SK-N-SH (cell line): Measurements from ENCODE around the gene RRBP1. TPM values are rescaled to one million over a fixed set of nuclear protein-coding genes. Genes with fewer than 3 reads are reported as not detected.

Experiments
- CTCF ChIA-PET: fragments of 300-600, 350-600 bp; formaldehyde crosslinking; extraction: SDS; loops from one replicate; lab custom pipeline; 2021; lab: Yijun Ruan, JAX
- POLR2A ChIA-PET: fragments of 350-600 bp; sonication (Branson Sonifier 250); formaldehyde crosslinking; extraction: SDS; loops from one replicate; lab custom pipeline; 2020; ENCODE audit warnings: antibody characterized with exemption, inconsistent platforms; lab: Yijun Ruan, JAX
- DNase-seq: peaks from one replicate; pipeline ENCODE4 v3.0.0; 2012
- H2AFZ ChIP-seq: fragments of 200-600 bp; sonication (generic); 2 replicates; pipeline ENCODE4 v1.8.1; 2016; ENCODE audit warnings: antibody characterized with exemption, mild to moderate bottlenecking, low read depth
- H3F3A ChIP-seq: fragments of 200-600 bp; sonication (generic); replicated peaks from 2 replicates; pipeline ENCODE3; 2016; ENCODE audit warnings: antibody characterized with exemption, mild to moderate bottlenecking; ENCODE audit not compliant: insufficient read depth
- H3K27ac ChIP-seq, 2 experiments: fragments of 200-500 bp in 1 of 2; fragments of 200-600 bp in 1 of 2; sonication (Bioruptor generic) in 1 of 2; sonication (generic), shearing (Covaris generic) in 1 of 2; 2 replicates each; pipeline versions ENCODE4 v1.5.1 to v1.6.1; 2014 to 2016; ENCODE audit warnings: low read depth in 2 of 2, inconsistent platforms in 1 of 2, low read length in 1 of 2, mild to moderate bottlenecking in 1 of 2, mixed read lengths in 1 of 2
- H3K27me3 ChIP-seq: fragments of 200-600 bp; sonication (generic), shearing (Covaris generic); 2 replicates; pipeline ENCODE4 v1.6.1; 2016; ENCODE audit warnings: mixed run types; ENCODE audit not compliant: insufficient read depth
- H3K36me3 ChIP-seq, 2 experiments: fragments of 200-500 bp in 1 of 2; fragments of 200-600 bp in 1 of 2; sonication (Bioruptor generic) in 1 of 2; sonication (generic) in 1 of 2; replicated peaks in 1 of 2; 2 replicates each; pipeline versions ENCODE3 to v1.5.1; 2014 to 2016; ENCODE audit warnings: low read length in 1 of 2, mild to moderate bottlenecking in 1 of 2; ENCODE audit not compliant: insufficient read depth in 2 of 2, control insufficient read depth in 1 of 2
- H3K4me1 ChIP-seq, 2 experiments: fragments of 200-500 bp in 1 of 2; fragments of 200-600 bp in 1 of 2; sonication (Bioruptor generic) in 1 of 2; sonication (generic), shearing (Covaris generic) in 1 of 2; 2 replicates each; pipeline versions ENCODE4 v1.5.1 to v1.6.1; 2014 to 2016; ENCODE audit warnings: low read depth in 1 of 2, low read length in 1 of 2, mixed run types in 1 of 2; ENCODE audit not compliant: insufficient read depth in 2 of 2, control insufficient read depth in 1 of 2
- H3K4me2 ChIP-seq: fragments of 200-600 bp; sonication (generic), shearing (Covaris generic); 2 replicates; pipeline ENCODE4 v1.6.1; 2017; ENCODE audit warnings: mixed run types
- H3K4me3 ChIP-seq, 2 experiments: fragments of 200-500 bp in 1 of 2; fragments of 200-600 bp in 1 of 2; sonication (Bioruptor generic) in 1 of 2; sonication (generic), shearing (Covaris generic) in 1 of 2; 2 replicates each; pipeline versions ENCODE4 v1.5.1 to v1.8.1; 2014 to 2016; ENCODE audit warnings: low read depth in 2 of 2, inconsistent platforms in 1 of 2, low read length in 1 of 2, mild to moderate bottlenecking in 1 of 2, mixed read lengths in 1 of 2, moderate library complexity in 1 of 2
- H3K79me2 ChIP-seq: fragments of 200-600 bp; sonication (generic); 2 replicates; pipeline ENCODE4 v1.8.1; 2017; ENCODE audit warnings: mild to moderate bottlenecking; ENCODE audit not compliant: insufficient read depth
- H3K9ac ChIP-seq: fragments of 200-600 bp; sonication (generic); 2 replicates; pipeline ENCODE4 v1.6.1; 2017; ENCODE audit warnings: mixed run types
- H3K9me2 ChIP-seq: fragments of 200-600 bp; sonication (generic); 2 replicates; pipeline ENCODE4 v1.6.1; 2017; ENCODE audit warnings: mixed run types
- H3K9me3 ChIP-seq: fragments of 200-600 bp; sonication (generic); 2 replicates; pipeline ENCODE4 v1.6.1; 2017; ENCODE audit warnings: mixed run types, mild to moderate bottlenecking, moderate library complexity
- H4K20me1 ChIP-seq: fragments of 200-600 bp; sonication (generic); 2 replicates; pipeline ENCODE4 v1.6.1; 2017; ENCODE audit warnings: mild to moderate bottlenecking, mixed run types; ENCODE audit not compliant: insufficient read depth
- CHD2 ChIP-seq: fragments of 150-350 bp; IDR thresholded peaks from 2 replicates; pipeline ENCODE4 v1.6.1; 2018; ENCODE audit warnings: low read length; ENCODE audit not compliant: partially characterized antibody
- EZH2phosphoT487 ChIP-seq: fragments of 200-600 bp; sonication (generic); IDR thresholded peaks from 2 replicates; pipeline ENCODE4 v1.6.1; 2017; ENCODE audit warnings: low read depth, mixed run types, mild to moderate bottlenecking, antibody characterized with exemption, moderate library complexity, borderline replicate concordance
- FOXJ3 ChIP-seq: sonication (generic); formaldehyde crosslinking; IDR thresholded peaks from 2 replicates; pipeline ENCODE4 v1.5.1; 2020; ENCODE audit warnings: mild to moderate bottlenecking, missing genetic modification reagents
- GABPA ChIP-seq: IDR thresholded peaks from 2 replicates; pipeline ENCODE4 v1.4.0; 2012; ENCODE audit warnings: low read depth, mild to moderate bottlenecking
- GATA2 ChIP-seq: sonication (generic); formaldehyde crosslinking; IDR thresholded peaks from 2 replicates; pipeline ENCODE4 v1.5.0; 2020; ENCODE audit warnings: mild to moderate bottlenecking, missing genetic modification reagents
- JUND ChIP-seq: IDR thresholded peaks from 2 replicates; pipeline ENCODE4 v1.4.0; 2012
- MEF2A ChIP-seq: IDR thresholded peaks from 2 replicates; pipeline ENCODE4 v1.4.0; 2012; ENCODE audit warnings: low read depth, borderline replicate concordance
- MXI1 ChIP-seq: IDR thresholded peaks from 2 replicates; pipeline ENCODE4 v1.6.1; 2012; ENCODE audit warnings: mild to moderate bottlenecking, low read depth, low read length, improper control_type of control experiment
- NFIC ChIP-seq: IDR thresholded peaks from 2 replicates; pipeline ENCODE4 v1.4.0; 2012; ENCODE audit warnings: borderline replicate concordance
- NRF1 ChIP-seq: IDR thresholded peaks from 2 replicates; pipeline ENCODE4 v1.6.1; 2012; ENCODE audit warnings: low read depth, mild to moderate bottlenecking, low read length
- POLR2AphosphoS5 ChIP-seq: IDR thresholded peaks from 2 replicates; pipeline ENCODE4 v1.6.1; 2012; ENCODE audit warnings: low read depth, low read length
- RAD21 ChIP-seq: IDR thresholded peaks from 2 replicates; pipeline ENCODE4 v1.6.1; 2012; ENCODE audit warnings: mild to moderate bottlenecking, low read length
- RCOR1 ChIP-seq: fragments of 150-350 bp; IDR thresholded peaks from 2 replicates; pipeline ENCODE4 v1.6.1; 2017; ENCODE audit warnings: antibody characterized with exemption, low read length
- RXRA ChIP-seq: IDR thresholded peaks from 2 replicates; pipeline ENCODE4 v1.4.0; 2012; ENCODE audit warnings: low read depth, mild to moderate bottlenecking, borderline replicate concordance
- SIN3A ChIP-seq: IDR thresholded peaks from 2 replicates; pipeline ENCODE4 v1.6.1; 2012; ENCODE audit warnings: low read depth, mild to moderate bottlenecking, low read length, moderate library complexity, borderline replicate concordance
- SMC3 ChIP-seq: IDR thresholded peaks from 2 replicates; pipeline ENCODE4 v1.6.1; 2012; ENCODE audit warnings: low read depth, low read length, improper control_type of control experiment
- TAF1 ChIP-seq: IDR thresholded peaks from 2 replicates; pipeline ENCODE4 v1.6.1; 2012; ENCODE audit warnings: low read depth, mild to moderate bottlenecking, low read length, moderate library complexity, borderline replicate concordance
- TCF12 ChIP-seq: IDR thresholded peaks from 2 replicates; pipeline ENCODE4 v1.4.0; 2012
- YY1 ChIP-seq: IDR thresholded peaks from 2 replicates; pipeline ENCODE4 v1.4.0; 2012; ENCODE audit warnings: low read depth, mild to moderate bottlenecking
- WGBS: methylation state at CpG from one replicate; pipeline ENCODE4 v1.1.6; 2017; ENCODE audit warnings: low lambda C conversion rate; 5-methylcytosine and 5-hydroxymethylcytosine counted together
- polyA plus RNA-seq, 3 experiments: library from polyadenylated mRNA; depleted of rRNA; stranded (reverse); fragments of >200 nt; gene quantifications; 2 replicates each; pipeline ENCODE4 v1.2.3, GENCODE V29; 2012
- TF ChIP-seq, protein P1 (sequence below): IDR thresholded peaks from 2 replicates; pipeline ENCODE4; 2012
- TF ChIP-seq, protein P2 (sequence below): fragments of 150-350 bp; IDR thresholded peaks from 2 replicates; pipeline ENCODE4 v1.6.1; 2017; ENCODE audit warnings: antibody characterized with exemption, low read length, low read depth, borderline replicate concordance
- TF ChIP-seq, protein P3 (sequence below): IDR thresholded peaks from 2 replicates; pipeline ENCODE4 v1.4.0; 2012; ENCODE audit warnings: low read depth, borderline replicate concordance

Gene RRBP1
- polyA plus RNA-seq, 1 of the 3 experiments (the other 2 are of a cell fraction), result 50.2 TPM

DNA sequence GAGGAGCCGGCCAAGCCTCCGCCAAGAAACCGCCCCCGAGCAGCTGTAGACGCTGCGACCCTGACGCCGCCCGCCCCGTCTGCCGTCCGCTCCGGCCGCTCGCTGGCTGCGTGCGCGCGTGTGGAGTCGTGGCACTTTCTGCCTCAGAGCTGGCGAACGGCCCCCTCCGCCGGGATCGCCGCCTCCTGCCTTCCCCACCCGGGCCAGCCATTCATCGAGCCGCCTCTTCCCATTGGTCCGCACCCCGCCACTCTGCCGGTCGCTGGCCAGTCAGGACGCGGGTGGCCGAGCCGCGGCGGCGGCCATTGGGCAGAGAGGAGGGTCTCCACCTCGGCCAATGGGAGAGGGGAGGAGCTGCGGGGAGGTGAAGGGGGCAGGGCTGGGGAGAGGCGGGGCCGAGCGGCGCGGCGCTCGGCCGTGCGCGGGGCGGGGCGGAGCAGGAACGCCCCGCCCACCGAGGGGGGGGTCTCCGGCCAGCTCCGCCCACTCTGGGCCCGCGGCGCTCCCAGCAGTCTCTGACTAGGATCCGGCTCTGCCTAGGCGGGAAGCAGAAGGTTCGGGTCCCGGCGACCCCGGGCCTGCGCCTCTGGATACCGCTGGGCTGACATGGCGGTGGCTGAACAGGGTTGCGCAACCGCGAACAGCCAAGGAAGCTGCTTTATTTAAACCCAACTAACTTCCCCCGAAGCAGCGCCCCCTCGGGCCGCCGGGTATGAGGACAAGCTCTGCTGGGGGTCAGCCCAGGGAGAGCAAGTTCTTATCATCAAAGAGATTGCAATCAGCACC lies at the start of gene RRBP1 (continued):
- TF ChIP-seq FOXJ3, result no peak
- peak; percentile 60 for TF ChIP-seq POLR2AphosphoS5
- TF ChIP-seq CHD2, result peak; percentile 90
- TF ChIP-seq, protein P1, sequence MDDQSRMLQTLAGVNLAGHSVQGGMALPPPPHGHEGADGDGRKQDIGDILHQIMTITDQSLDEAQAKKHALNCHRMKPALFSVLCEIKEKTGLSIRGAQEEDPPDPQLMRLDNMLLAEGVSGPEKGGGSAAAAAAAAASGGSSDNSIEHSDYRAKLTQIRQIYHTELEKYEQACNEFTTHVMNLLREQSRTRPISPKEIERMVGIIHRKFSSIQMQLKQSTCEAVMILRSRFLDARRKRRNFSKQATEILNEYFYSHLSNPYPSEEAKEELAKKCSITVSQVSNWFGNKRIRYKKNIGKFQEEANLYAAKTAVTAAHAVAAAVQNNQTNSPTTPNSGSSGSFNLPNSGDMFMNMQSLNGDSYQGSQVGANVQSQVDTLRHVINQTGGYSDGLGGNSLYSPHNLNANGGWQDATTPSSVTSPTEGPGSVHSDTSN, result peak; percentile 100
- peak; percentile 62 for TF ChIP-seq NRF1
- TF ChIP-seq JUND, result no peak
- TF ChIP-seq, protein P2, sequence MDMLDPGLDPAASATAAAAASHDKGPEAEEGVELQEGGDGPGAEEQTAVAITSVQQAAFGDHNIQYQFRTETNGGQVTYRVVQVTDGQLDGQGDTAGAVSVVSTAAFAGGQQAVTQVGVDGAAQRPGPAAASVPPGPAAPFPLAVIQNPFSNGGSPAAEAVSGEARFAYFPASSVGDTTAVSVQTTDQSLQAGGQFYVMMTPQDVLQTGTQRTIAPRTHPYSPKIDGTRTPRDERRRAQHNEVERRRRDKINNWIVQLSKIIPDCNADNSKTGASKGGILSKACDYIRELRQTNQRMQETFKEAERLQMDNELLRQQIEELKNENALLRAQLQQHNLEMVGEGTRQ, result no peak
- TF ChIP-seq GATA2 (CRISPR knock-in tag), result 0 out of 2 replicates have a peak, but pooled peaks have one; percentile 42
- no peak for TF ChIP-seq MEF2A
- TF ChIP-seq, protein P3, sequence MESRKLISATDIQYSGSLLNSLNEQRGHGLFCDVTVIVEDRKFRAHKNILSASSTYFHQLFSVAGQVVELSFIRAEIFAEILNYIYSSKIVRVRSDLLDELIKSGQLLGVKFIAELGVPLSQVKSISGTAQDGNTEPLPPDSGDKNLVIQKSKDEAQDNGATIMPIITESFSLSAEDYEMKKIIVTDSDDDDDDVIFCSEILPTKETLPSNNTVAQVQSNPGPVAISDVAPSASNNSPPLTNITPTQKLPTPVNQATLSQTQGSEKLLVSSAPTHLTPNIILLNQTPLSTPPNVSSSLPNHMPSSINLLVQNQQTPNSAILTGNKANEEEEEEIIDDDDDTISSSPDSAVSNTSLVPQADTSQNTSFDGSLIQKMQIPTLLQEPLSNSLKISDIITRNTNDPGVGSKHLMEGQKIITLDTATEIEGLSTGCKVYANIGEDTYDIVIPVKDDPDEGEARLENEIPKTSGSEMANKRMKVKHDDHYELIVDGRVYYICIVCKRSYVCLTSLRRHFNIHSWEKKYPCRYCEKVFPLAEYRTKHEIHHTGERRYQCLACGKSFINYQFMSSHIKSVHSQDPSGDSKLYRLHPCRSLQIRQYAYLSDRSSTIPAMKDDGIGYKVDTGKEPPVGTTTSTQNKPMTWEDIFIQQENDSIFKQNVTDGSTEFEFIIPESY, result no peak
- no peak for TF ChIP-seq TCF12
- no peak for TF ChIP-seq RXRA
- no peak for TF ChIP-seq SMC3
- TF ChIP-seq MXI1, result peak; percentile 54; the same call in 1 of the 2 replicates
- TF ChIP-seq GABPA, result 0 out of 2 replicates have a peak, but pooled peaks have one; percentile 13

DNA sequence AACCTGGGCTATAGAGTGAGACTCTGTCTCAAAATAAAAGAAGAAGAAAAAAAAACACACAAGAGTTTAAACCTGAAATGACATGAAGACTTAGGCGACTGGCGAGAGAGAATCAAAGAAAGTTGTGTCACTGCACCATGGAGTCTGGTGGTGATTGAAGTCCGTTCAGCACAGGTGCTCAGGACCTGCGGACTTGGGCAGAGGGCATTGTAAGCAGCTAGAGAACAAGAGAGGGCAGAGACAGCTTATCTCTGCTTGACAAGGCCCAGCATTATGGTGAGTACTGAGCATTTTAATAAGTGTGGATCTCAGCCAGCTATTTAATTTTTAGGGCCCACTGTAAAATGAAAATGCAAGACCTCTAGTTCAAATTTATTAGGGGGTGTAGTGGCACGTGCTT lies 49.2 kb upstream of the RRBP1 start:
- H2AFZ ChIP-seq, result no peak overlapping the region
- H3K9ac ChIP-seq, result no peak overlapping the region
- no peaks in the 10 kb centered on the region; the same call in 1 of the 2 replicates for H3K27me3 ChIP-seq
- no peak overlapping the region for H3K4me2 ChIP-seq
- ChIA-PET POLR2A (no interaction called here), CTCF (no interaction called here)
- no peaks in the 10 kb centered on the region for H4K20me1 ChIP-seq
- H3K4me3 ChIP-seq, result no peak overlapping the region
- H3K9me3 ChIP-seq, result no peaks in the 10 kb centered on the region
- H3K79me2 ChIP-seq, result no peaks in the 10 kb centered on the region
- WGBS, result 74% methylated on average over 5 of the region's 5 CpGs
- no peak for TF ChIP-seq GABPA
- TF ChIP-seq RAD21, result no peak
- TF ChIP-seq, protein P2, result no peak
- no peak for TF ChIP-seq SIN3A
- no peak for TF ChIP-seq YY1
- no peak for TF ChIP-seq EZH2phosphoT487
- TF ChIP-seq FOXJ3, result no peak
- no peak for TF ChIP-seq JUND
- no peak for TF ChIP-seq CHD2
- TF ChIP-seq TAF1, result no peak
- TF ChIP-seq RXRA, result no peak
- TF ChIP-seq MEF2A, result no peak
- TF ChIP-seq, protein P3, result no peak
- no peak for TF ChIP-seq NFIC
- TF ChIP-seq POLR2AphosphoS5, result no peak
- no peak for TF ChIP-seq RCOR1
- H3K4me1 ChIP-seq, result no peaks in the 10 kb centered on the region
- H3F3A ChIP-seq, result no peaks in the 10 kb centered on the region
- H3K27ac ChIP-seq, result no peak overlapping the region
- no peaks in the 10 kb centered on the region for H3K36me3 ChIP-seq
- no peak for DNase-seq
- no peaks in the 10 kb centered on the region for H3K9me2 ChIP-seq
